HG03039 (cell line): Measurements from ENCODE around the gene PGM5.

ENCODE experiments used
- ATAC-seq: cut with Tn5 transposase; IDR thresholded peaks from one replicate; pipeline ENCODE4 v1.9.1; 2021; ENCODE audit warnings: mild to moderate bottlenecking, moderate library complexity; ENCODE audit not compliant: unreplicated experiment

PGM5 gene

DNA sequence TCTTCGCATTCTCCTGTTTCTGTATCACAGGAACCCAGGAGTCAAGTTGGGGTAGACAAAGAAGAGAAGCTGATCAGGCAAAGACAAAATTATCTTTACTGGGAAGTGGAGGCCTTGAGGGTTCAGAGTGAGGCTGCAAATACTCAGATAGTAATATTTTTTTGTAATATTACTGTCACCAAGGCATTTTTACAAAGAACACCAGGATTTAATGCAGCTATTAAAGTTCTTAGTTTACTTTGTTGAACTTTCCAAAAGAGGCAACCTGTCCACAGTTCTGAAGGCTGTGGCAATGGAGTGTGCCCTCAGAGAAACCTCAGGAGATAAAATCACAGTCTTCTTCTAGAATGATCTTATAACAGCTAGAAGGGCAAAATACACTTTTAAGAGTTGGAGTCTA lies 74.9 kb downstream of the PGM5 start:
- ATAC-seq: no peak

GRCh38 chr9:68433531-68434110 lies 77.2 kb downstream of the PGM5 start:
- no peak for ATAC-seq

- no peak for ATAC-seq
Measured at GRCh38 chr9:68437785-68438184, 81.4 kb downstream of the PGM5 start.

DNA sequence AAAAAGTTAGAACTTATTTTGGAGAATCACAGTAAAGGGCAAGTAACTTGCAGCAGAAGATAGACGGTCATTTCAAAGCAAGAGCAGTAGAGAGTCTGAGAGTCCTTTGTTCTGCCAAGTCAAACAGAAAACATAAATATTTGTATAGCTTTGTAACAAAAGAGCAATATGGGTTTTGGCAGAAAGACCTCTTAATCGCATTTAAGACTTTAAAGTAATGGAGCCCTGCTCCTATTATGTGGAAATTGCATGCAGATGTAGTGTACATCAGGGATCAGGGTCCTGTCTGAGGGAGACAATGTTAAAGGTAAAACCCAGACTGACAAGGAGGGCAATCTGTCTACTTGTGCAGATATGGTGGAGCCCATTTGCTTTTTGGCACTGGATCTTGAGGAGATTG lies 87.2 kb downstream of the PGM5 start:
- ATAC-seq: no peak

GRCh38 chr9:68446836-68447235 lies 90.4 kb downstream of the PGM5 start:
- ATAC-seq: no peak

- ATAC-seq: no peak
Measured at GRCh38 chr9:68447611-68448010, 91.2 kb downstream of the PGM5 start.

GRCh38 chr9:68454579-68455334 lies 98.3 kb downstream of the PGM5 start:
- ATAC-seq: no peak

DNA sequence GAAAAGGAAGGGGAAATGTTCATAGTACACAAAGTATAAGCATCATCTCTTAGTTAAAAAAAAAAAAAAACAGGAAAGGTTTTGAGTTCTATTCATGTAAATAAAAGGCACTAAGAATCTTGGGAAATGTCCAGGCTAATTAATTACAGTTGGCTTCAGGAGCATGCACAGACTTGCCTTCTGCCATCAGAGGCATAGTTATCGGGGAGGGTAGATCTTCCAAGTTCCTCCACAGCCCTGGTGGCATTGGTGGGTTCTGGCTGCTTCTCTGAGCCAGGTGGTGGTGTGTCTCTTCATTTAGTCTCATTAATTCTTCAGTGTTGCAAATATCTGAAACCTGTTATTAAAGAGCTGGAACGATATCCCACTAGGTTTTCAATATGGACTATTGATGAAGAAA lies 99.0 kb downstream of the PGM5 start:
- no peak for ATAC-seq

- ATAC-seq: no peak
Measured at GRCh38 chr9:68457803-68458202, 101.4 kb downstream of the PGM5 start.

- no peak for ATAC-seq
Measured at GRCh38 chr9:68458918-68459317, 102.5 kb downstream of the PGM5 start.

DNA sequence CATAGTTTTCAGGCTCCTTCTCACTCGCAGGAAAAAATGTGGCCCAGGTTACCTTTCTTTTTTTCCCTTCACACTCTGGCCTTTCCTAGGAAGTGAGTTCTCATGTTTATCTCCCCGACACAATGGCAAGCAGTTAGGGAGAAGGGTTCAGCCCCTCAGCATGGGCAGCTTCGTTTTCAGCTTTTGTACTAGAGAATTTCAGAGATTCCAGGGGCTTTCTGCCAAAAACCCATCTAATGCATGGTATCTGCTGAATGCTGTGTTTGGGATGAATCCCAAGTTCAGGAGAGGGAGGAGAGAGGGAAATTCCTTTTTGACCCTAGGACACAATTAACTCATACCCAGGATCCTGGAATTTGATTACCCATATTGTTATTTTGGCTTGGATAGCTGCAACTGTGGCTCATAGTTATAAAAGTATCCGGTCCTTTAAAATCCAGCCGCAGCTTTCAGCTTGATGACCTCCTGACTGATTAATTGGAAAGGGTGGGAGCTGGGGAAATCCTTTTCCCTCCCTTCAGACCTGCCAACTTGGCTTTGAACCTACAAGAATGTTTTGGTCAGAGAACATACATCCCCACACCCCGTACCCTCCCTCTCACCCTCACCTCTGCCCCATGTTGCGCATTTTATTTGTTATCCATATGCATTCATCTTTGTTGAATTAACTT lies 105.8 kb downstream of the PGM5 start:
- no peak for ATAC-seq

DNA sequence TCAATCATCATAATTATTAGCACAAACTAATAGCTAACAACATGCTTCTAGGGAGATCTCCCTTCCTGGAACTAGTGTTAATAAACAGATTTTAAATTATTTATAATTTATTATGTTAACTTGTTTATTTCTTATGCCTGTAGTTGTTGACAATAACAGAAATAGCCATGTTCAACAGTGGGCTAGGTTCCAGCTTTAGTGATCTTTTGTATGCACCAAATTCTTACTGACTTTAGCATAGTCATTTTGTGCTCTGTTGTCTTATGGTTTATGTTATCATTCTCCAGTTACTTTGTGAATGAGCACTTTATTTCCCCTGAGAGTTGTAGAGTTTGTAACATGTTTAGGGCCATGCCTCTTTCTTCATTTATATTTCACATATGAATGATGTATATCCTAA lies 113.7 kb downstream of the PGM5 start:
- ATAC-seq: no peak

GRCh38 chr9:68470634-68471033 lies 114.2 kb downstream of the PGM5 start:
- no peak for ATAC-seq

DNA sequence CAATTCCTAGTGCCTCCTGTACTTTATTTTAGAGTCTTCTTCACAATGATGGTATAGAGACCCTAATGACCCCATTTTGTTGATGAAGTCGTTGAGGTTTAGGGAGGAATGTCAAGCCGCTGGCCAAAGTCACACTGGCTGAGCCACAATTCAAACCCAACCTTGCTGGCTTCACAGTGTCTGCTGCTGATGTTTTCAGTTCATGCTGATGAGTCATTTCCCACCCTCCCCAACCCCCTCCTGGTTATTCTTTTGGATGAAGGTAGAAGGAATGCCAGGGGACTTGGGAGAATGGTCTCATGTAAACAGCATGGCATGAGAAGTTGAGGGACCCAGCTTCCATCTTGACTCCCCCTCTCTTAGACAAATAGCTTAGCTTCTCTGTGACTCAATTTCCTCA lies 115.7 kb downstream of the PGM5 start:
- ATAC-seq: no peak

GRCh38 chr9:68473790-68474189 lies 117.4 kb downstream of the PGM5 start:
- no peak for ATAC-seq

DNA sequence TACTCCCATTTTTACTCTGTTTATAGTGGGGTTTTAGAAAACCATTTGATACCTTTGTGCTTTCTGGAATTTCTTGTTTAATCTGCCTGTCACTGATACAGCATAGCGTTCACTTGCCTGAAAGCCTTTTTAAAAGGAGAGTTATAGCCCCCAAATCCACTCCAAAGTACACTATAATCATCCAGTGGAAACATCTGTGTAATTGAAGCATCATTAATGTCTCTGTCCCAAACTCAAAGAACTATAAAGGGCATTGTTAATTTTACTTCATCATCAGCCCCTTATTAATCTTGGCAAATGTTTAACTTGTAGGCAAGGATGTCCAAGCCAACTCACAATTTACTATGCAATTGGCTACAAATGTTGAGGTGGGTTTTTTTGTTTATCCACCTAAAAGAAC lies 120.0 kb downstream of the PGM5 start:
- ATAC-seq: no peak

GRCh38 chr9:68476847-68477246 lies 120.4 kb downstream of the PGM5 start:
- ATAC-seq: no peak

DNA sequence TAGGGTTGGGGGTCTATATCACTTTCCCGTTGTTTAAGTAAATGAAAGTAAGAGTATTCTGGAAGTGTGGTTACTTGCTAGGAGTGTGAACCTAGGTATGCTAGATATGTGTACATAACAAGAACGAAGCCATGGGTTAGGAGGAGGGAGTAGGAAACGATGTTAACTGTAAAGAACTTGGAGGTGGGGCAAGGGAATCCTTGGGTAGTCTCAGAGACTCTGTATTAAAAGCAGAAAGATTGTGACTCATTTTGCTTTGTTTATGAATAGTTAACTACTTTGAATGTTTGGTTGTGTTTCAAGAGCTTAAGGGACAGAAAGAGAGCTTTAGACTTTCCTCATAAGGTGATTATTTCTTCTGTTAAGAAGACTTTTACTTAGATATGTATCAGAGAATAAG lies 124.4 kb downstream of the PGM5 start:
- ATAC-seq: no peak

DNA sequence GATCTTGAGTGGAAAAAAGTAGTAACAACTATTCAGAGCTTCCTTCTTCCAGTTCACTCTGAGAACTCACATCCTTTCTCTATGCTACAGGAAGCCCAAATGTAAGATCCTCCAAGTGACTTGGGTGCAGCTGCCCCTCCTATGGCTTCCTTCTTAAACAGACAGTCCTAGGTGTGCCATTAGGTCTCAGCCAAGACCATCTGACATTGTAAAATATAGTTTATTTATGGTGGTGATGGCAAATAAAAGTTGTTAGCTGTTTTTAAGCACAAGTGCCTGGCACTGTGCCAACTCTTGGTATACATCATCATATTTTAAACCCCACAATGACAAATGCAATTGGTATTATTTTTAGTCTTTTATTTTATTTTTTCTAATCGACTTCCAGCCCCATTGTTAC lies 126.1 kb downstream of the PGM5 start:
- no peak for ATAC-seq

DNA sequence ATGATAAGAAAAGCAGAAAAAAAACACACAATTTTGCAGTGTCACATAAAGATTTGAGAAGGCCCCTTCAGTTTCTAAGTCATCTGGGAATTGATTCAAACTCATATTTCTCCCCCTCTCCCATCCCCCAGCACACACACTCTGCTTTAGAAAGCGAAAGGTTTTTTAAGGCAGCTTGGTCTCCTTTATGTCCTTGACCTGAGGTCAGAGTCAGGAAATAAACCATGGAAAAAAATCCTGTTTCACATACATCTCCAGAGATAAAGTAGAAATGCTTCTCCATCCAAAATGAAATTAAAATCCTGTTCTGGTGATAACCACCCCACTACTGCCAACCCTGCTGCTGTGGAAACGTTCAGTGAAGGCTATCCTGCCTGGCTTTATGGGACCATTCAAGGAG lies 131.7 kb downstream of the PGM5 start:
- no peak for ATAC-seq

- ATAC-seq: no peak
Measured at GRCh38 chr9:68489646-68490045, 133.2 kb downstream of the PGM5 start.

- ATAC-seq: no peak
Measured at GRCh38 chr9:68492806-68493205, 136.4 kb downstream of the PGM5 start.
